ENCODE data around the gene LRRC49.

DNA sequence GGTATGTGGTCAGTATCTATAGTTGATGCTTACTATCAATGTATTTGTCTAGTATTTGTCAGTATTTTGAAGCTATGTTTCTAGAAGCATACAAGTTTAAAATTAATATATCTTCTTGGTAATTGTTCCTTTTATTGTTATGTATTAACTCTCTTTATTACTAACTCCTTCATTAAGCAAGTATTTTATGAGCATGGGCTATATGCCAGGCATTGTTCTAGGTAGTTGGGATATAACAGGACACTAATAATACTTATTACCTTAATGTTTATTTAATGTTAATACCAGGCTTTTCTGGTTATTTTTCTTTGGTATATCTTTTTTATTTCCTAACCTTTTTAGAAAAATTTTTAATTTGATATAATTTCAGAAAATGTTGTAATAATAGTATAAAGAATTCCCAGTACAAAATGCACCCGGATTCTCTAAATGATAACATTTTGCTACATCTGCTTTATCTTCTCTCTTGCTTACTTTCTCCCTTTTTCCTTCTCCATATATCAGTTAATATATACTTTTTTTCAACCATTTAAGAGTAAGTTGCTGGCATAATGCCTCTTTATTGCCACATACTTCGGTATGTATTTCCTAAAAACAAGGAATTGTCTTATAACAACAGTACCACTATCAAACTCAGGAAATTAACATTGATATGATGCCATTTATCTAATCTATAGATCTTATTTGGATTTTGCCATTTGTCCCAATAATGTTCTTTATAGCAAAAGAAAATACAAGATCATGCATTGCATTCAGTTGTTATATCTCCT lies 30.9 kb downstream of the LRRC49 start:
- TF ChIP-seq CTCF (IDR thresholded peaks at IDR 0.05; ENCODE audit: borderline replicate concordance, extremely low read depth, low read length, poor library complexity, severe bottlenecking) = no peak
- no peak for TF ChIP-seq EZH2 (IDR thresholded peaks at IDR 0.05; ENCODE audit: borderline replicate concordance, low read depth, low read length, severe bottlenecking)

All from DND-41 (cell line).